NCI-H1105 treated with DMSO at 0.1 percent for 48 hours (cell line): ENCODE results near the gene UBE3D.
A peak's percentile ranks its signal among the peaks of the same experiment; 100 is the strongest.
"Not testable (repeated sequence)": the region's sequence is repeated elsewhere in the genome, so short reads cannot be mapped to it uniquely, and the experiment has no call there.

Experiments used
- DNase-seq: peaks from one replicate; lab custom pipeline; 2025; lab: John Stamatoyannopoulos, UW

UBE3D gene

DNA sequence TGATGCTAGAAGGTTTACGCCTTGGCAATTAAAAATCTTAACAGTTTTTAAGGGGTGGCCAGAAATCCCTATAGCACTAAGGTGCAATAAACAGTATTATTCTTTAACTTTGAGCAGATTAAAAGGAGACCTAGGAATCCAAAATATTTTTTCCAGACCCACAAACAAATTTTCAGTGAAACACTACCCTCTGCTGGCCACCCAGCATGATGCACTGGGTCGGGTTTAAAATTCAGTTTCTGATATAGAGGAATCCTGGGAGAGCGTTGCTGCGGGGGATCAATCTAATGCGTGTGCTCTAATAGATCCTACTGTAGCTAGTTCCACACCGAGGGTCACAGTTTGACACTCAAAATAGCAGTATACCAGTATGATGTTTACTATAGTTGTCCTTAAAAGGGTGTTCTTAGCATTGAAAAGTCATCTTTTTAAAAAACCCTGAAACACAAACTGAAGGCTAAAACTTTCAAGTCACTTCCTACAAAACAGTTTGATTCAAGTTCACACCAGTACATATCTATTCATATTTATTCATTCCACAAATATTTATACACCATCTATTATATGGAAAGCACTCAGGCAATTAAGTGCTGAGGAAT, 10.2 kb downstream of the UBE3D start:
- DNase-seq = peak; percentile 64

DNA sequence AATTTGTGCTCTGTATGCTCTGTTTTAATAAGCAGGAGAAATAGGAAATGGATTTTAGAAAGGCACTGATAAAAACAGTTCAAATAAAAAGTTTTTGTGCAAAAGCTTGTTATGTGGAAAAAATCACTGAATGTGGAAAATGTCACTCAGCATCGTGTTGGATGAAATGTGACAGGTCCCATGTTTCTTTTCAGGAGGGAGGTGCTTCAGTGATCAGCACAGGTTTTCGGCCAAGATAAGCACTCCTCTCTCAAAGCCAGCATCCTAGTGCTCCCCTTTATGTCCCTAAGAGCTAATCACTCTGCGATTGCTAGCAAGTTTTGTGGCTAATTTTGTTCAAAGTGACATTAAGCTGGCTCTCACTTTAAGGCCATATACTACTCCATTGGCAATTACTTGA, 12.0 kb downstream of the UBE3D start:
- DNase-seq = no peak

DNA sequence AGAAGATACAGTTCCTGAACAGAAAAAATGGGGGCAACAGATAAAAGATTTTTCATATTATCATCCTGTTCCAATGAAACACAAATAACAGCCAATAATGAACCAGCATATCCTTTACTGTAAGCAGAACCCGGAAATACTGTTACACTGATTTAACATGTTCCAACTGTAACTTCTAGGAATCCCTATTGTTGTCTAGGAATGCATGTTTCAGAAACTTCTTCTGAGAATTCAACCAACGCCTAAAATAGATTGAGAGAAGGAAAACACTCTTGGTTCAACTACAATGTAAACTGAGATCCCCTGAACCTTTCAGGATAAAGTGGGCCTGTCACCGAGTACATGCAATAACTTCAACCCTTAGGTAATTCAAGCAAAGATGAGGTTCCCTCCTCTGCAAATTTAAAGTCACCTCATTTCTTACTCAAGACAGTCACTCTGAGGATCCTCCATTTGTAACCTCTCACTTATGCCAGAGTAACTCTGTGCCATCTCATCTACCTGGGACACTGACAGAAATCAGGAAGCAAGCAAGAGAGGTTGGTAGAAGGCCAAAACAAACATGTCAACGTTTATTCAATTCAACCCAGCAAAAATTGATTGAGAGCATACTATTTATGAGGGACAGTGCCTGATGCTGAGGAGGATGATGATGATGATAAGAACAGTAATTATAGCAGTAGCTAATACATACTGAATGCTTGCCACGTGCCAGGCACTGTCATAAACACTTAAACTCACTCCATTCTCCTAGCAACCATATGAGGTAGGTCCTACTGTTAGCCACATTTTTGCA, 14.1 kb downstream of the UBE3D start:
- DNase-seq = peak; percentile 58

DNA sequence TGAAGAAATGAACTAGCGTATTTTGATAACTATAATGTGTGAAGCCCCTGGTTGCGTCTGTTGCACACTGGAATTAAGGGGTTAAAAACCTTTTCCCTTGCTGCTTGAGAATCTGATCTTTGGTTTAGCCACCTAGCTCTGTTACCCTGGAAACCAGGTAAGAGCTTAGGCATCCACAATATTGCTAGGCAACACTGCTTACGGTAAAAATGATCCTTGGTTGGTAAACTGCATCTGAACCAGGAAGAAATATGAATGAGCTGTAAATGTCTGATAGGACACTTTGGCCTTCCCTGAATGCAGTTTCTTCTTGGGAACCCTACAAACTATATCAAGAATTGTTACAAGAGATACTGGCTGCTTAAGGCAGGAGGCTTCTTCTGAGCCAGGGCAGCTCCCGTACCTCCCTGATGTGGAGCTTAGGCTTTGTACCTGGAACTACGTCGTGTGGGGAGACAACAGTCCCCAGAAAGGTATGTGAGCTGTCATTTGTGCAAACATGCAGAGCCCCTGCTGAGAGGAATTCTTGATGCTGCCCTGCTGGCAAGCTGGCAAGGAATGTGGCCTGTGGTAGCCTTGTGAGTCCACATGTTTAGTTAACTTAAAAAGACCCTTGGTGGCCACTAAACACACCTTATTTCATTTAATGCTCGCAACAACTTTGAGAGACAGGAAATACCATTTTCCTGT, 18.4 kb downstream of the UBE3D start:
- DNase-seq = no peak

DNA sequence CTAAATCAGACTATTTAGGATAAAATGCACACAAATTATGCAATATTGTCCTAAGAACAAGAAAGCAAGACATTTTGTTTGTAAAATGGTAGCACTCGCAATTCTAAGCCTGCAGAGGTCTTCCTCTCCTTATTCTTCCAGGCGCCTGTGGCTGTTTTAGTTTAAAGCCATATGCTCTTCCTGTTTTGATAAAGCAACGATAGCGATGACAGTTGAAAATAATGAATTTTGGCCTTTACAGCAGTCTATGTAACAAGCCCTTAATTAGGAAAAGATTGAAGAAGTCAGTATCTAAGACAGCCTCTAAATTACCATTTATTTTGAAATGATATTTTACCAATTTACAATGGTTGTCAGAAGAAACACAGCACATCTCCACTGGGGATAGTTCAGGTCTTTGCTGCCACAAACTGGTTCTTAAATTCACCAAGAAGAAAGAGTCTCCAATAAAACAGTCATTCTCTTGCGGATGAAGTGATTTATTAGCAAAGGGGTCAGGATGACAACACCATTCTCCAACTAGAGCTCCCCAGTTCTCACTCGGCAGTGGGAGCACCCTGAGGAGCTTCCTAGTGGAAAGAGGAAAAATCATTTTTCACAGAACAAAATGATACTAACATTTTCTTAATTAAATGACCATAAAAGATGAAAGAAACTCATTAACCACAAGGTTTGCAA, 21.4 kb downstream of the UBE3D start:
- no peak for DNase-seq

DNA sequence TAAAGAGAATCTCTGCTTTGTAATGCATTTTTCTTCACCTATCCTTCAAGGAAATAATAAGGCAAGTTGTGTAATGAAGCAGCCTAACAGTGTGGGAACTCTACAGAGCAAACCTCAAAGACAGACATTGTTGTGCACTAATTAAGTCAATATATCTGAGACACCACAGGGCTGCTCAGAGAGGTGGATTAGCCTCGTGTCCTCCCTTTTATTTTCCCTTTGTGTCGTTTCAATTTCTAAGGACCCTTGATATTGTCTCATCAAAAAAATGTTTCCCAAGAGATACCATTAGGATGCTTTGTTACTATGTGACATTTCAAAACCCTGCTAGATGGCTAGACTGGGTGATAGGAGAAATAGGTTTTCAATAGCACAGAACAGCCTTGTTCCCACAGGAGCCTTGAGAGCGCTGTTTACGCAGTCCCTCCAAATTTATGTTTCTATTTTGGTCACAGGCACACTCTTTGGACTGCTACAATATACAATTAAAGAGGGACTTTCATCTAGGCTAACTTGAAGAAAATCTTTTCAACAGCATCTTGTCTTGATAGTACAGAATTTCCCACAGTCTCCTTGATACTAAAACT, 23.1 kb downstream of the UBE3D start:
- DNase-seq = no peak

DNA sequence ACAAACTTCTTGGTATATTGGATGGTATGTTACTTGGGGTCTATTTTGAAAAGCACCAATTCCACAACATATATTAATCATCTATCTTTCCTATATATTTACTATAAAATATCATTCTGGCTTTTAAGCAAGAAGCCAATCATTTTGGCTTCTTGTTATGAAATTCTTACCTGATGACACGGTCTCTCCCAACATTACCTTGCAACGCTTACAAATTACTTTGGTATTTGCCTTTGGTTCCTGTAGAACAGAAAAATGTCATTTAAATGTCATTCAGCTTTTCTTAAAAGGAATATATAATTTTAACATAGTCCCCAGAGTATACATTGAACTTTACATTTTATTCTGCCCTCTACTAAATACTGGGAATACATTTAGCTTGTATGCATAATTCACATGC, 27.4 kb downstream of the UBE3D start:
- no peak for DNase-seq

DNA sequence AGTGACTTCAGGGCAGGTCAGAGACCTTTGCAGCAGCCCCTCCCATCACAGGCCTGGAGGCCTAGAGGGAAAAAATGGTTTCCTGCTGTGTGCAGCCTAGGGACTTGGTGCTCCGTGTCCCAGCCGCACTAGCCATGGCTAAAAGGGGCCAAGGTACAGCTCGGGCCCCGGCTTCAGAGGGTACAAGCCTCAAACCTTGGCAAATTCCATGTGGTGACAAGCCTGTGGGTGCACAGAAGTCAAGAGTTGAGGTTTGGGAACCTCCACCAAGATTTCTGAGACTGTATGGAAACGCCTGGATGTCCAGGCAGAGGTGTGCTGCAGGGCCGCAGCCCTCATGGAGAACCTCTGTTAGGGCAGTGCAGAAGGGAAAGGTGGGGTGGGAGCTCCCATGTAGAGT, 34.0 kb downstream of the UBE3D start:
- DNase-seq = no peak

DNA sequence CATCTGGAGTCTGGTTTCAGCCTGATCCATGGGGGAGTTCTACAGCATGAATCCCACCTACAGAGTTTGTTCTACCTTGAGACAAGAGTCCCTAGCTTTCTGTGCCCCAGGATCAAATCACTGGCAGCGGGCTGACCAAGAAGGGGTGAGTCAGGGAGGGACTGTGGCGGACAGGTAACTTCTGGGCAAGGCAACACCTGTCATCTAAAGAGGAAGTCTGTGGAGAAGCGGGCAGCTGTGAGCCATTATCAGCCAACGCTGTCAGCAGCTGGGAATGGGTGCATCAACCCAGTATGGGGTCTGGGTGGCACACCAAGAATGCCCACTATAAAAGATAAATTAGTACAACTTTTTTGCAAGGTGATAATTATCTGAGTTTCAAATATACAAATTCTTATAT, 45.9 kb downstream of the UBE3D start:
- no peak for DNase-seq

DNA sequence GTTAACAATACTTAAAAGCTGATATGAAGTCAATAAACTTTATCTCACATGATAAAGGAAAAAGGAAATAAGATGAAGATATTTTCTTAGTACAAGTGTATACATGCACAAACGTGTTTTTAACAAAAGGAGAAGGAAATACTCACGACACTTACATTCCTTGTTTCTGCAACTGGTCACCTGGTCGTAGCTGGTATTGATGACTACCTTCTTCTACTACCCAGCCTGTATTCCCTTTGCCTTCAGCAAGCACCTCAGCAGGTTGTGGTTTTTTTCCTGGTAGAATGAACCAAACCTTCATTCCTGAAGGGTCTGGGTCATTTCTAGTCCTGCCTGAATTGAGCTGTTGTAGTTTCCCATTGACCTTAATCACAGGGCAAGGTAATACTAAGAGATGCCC, 54.5 kb downstream of the UBE3D start:
- DNase-seq = not testable (repeated sequence)

DNA sequence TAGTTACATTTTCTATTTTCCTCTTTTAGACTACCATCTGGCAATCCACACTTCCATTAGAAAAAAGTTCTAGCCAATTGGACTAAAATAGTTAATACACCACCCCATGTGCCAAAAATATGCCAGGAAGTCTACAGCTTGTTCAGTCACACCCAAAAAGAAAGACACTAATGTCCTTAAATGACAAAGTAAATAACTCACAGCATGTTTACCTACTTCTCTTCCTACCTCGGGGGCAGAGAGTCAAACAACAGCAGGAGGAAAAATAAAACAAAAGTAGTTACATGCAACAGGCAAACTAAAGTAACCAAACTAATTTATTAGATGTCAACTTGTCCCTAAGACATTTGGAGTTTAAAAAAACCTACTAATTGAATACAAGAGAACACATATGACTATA, 57.0 kb downstream of the UBE3D start:
- DNase-seq = peak; percentile 37

DNA sequence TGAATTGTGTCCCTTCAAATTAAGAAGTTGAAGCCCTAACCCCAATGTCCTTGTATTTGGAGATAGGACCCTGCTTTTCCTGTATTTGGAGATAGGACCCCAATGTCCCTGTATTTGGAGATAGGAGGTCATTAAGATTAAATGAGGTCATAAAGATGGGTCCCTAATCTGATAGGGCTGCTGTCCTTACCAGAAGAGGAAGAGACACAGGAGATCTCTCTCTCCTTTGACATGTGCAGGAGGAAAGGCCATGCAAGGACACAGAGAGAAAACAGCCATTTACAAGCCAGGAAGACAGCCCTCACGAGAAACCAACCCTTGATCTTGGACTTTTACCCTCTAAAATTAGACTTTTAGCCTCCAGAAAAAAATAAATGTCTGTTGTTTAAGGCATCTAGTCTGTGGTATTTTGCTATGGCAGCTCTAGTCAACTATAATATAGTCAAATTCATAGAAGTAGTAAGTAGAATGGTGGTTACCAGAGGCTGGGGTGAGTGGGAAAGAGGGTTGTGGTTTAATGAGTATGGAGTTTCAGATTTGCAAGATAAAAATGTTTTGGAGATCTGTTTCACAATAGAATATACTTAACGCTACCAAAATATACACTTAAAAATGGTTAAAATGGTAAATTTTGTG, 59.3 kb downstream of the UBE3D start:
- DNase-seq = no peak

DNA sequence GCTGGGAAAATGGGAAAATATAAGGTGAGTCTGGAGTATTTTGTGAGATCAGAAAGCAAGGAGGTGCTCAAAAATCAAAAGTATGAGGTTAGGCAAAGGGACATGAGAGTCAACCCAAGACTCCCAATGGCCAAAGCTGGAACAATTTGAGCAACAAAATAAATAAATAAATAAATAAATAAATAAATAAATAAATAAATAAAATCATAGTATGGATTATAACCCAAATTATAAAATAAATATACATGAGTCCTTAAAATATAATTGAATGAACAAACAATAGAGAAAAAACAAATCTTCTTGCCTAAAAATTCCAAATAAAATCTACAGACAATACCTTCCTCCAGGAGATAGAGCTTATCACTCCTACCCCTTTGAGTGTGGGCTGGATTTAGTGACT, 69.5 kb downstream of the UBE3D start:
- no peak for DNase-seq

DNA sequence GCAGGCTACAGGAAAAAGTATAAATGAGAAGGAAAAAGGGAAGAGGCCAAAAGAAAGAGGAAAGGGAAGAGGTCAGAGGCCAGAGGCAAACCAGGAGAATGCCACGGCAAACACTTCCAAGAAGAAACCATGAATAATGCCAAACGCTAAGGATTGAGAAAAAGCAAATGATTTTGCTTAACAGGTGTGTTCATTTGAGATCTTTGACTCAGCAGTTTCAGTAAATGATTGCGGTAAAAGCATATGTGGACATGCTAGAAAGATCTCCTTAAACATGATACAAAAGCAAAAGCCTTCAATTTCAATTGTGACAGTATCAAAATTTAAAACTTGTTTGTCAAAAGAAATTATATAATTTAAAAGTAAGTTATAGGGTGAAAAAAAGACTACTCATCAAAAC, 70.6 kb downstream of the UBE3D start:
- no peak for DNase-seq

DNA sequence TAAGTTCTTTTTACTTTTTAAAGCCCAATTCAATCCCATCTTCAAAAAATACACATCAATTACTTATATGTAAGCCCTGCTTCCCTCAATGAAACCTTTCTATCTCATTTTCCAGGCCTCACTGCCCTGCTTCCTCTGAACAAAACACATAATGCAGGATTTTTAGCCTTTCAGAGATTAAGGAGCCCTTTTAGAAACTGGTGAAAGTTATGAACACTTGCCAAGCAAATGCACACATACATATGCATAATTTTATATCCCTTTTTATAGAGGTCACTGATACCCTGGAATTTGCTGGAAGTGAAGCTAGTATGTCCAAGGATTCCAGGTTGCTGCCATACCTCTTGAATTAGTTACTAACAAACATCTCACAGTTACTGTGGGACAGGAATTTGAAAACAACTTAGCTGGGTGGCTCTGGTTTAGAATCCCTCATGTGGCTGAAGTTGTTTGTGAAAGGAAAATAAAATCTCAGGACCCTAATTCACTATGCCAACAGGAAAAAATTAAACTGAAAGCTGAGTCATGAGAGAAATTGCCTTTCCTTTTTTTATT, 75.8 kb downstream of the UBE3D start:
- no peak for DNase-seq

DNA sequence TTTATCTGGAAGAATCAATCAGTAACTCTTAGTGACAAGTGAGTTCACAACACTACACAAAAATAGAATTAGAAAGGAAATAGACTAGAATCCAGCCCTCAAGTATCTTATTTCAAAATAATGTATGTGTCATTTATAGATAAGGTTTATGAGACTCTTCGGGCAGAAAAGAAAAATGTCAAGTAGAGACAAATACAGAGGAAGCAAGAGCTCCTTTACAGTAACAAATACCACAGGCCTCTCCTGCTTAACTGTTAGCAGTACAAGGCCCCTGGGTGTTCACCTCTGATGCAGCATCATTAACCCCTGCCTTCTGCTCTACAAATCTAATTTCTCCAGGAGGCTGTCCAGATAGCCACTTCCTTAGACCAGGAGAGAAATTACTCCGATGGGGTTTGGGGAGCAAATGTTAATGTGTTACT, 76.7 kb downstream of the UBE3D start:
- DNase-seq = no peak

DNA sequence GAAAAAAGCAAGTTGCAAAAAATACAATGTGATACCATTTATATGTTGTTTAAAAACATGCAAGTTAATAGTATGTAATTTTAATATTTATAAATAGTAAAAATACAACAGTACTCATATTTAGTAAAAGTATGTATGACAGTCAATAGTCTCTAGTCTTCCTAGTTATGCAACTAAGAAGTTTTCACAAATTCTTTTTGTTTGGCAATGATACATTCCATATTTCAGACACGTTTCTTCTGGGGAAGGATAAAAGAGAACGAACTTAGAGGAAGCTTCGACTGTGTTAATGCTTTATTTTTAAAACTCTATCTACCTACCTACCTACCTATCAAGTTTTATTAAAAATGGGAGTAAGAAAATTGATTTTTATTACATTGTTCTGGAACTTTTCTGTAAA, 77.7 kb downstream of the UBE3D start:
- no peak for DNase-seq

DNA sequence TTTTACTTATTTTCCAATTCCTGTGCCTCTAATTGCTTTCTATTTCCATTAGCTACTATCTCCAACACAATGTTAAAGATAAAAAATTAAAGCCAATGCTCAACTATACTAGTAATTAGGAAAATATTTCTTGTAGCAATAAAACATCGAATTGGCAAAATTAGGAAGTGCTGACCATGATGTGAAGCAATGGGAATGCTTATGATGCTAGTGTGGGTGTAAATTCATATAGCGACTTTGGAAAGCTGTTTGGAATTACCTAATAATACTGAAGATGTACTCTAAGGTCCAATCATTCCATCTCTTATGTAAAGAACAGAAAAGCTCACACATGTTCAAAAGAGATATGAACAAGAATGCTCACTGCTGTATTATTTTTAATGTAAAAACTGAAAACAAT, 78.2 kb downstream of the UBE3D start:
- no peak for DNase-seq

DNA sequence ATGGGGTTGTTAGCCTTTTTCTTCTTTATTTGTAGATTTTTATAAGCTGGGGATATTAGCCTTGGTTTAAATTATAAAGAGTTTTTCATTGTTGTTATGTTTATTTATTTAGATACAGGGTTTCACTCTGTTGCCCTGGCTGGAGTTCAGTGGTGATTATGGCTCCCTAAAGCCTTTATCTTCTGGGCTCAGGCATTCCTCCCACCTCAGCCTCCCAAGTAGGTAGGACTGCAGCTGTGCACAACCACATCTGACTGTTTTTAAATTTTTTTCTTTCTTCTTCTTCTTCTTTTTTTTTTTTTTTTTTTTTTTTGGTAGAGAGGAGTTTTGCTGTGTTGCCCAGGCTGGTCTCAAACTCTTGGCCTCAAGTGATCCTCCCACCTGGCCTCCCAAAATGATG, 80.9 kb downstream of the UBE3D start:
- no peak for DNase-seq

DNA sequence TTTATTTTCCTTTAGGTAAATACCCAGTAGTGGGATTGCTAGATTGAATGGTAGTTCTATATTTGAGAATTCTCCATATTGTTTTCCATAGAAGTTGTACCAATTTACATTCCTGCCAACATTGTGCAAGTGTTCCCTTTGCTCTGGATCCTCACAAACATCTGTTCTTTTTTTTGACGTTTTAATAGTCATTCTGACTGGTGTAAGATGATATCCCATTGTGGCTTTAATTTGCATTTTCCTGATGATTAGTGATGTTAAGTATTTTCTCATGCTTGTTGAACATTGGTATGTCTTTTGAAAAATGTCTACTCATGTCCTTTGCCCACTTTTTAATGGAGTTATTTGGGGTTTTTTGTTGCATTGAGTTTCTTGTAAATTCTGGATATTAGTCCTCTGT, 85.6 kb downstream of the UBE3D start:
- DNase-seq = no peak

DNA sequence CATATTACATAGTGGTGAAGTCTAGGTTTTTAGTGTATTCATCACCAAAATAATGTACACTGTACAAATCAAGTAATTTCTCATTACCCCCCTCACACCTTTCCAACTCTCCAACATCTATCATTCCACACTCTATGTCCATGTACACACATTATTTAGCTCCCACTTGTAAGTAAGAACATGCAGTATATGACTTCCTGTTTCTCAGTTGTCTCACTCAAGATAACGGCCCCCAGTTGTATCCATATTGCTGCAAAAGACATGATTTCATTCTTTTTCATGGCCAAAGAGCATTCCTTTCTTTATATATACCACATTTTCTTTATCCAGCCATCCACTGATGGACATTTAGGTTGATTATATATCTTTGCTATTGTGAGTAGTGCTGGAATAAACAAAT, 86.0 kb downstream of the UBE3D start:
- no peak for DNase-seq
